PFSK-1 (cell line): Measurements from ENCODE around the gene UVRAG.

ENCODE experiments used
- FOXP2 ChIP-seq: optimal IDR thresholded peaks from 2 replicates; pipeline ENCODE3; 2011; ENCODE audit warnings: borderline replicate concordance, control low read depth, inconsistent platforms; ENCODE audit not compliant: insufficient read depth; ENCODE audit errors: extremely low read length, extremely low read depth
- POLR2AphosphoS5 ChIP-seq: IDR thresholded peaks from 2 replicates; pipeline ENCODE4 v1.6.1; 2012; ENCODE audit warnings: low read depth, mild to moderate bottlenecking, control low read depth, low read length, moderate library complexity
- REST ChIP-seq, 2 experiments: IDR thresholded peaks; 2 replicates each; pipeline versions ENCODE4 v1.6.1 to v1.8.0; 2011 to 2012; ENCODE audit warnings: low read depth in 2 of 2, low read length in 2 of 2, control low read depth in 1 of 2, inconsistent platforms in 1 of 2, mild to moderate bottlenecking in 1 of 2, moderate library complexity in 1 of 2; ENCODE audit not compliant: insufficient read depth in 1 of 2
- SIN3A ChIP-seq: IDR thresholded peaks from 2 replicates; pipeline ENCODE4 v1.6.1; 2012; ENCODE audit warnings: mild to moderate bottlenecking, low read length, moderate library complexity, borderline replicate concordance; ENCODE audit not compliant: insufficient read depth
- TAF1 ChIP-seq: IDR thresholded peaks from 2 replicates; pipeline ENCODE4 v1.6.1; 2012; ENCODE audit warnings: low read length, control low read depth, borderline replicate concordance; ENCODE audit not compliant: insufficient read depth

UVRAG gene

GRCh38 chr11:75813124-75813523 is 1.9 kb upstream of the UVRAG start:
- TF ChIP-seq POLR2AphosphoS5 (no peak), REST (IDR thresholded peaks at IDR 0.05; ENCODE audit: insufficient read depth in 1 of 2, low read depth in 2 of 2, low read length in 2 of 2) (no peak), FOXP2 (no peak), TAF1 (no peak), SIN3A (no peak)

- TF ChIP-seq TAF1 (peak; percentile 53; the same call in 1 of the 2 replicates), REST (IDR thresholded peaks at IDR 0.05; ENCODE audit: insufficient read depth in 1 of 2, low read depth in 2 of 2, low read length in 2 of 2) (0 out of 4 replicates have a peak, but pooled peaks of 1 of the 2 experiments have one; percentile 61), FOXP2 (no peak), POLR2AphosphoS5 (no peak), SIN3A (0 out of 2 replicates have a peak, but pooled peaks have one; percentile 35)
Measured at GRCh38 chr11:75813622-75814039, 1.4 kb upstream of the UVRAG start.

GRCh38 chr11:75814363-75814676 is 690 bp upstream of the UVRAG start:
- no peak for TF ChIP-seq REST (IDR thresholded peaks at IDR 0.05; ENCODE audit: insufficient read depth in 1 of 2, low read depth in 2 of 2, low read length in 2 of 2)
- no peak for TF ChIP-seq POLR2AphosphoS5
- TF ChIP-seq FOXP2 = no peak
- TF ChIP-seq SIN3A = no peak
- no peak for TF ChIP-seq TAF1

- TF ChIP-seq TAF1 (0 out of 2 replicates have a peak, but pooled peaks have one; percentile 5), REST (IDR thresholded peaks at IDR 0.05; ENCODE audit: insufficient read depth in 1 of 2, low read depth in 2 of 2, low read length in 2 of 2) (no peak)
Measured at GRCh38 chr11:75815345-75816168, 547 bp downstream of the UVRAG start.
